VCaP (cell line): ENCODE results near the gene TANGO6.
A peak's percentile ranks its signal among the peaks of the same experiment; 100 is the strongest.

Experiments used
- H3K27ac ChIP-seq: fragments of 450-650 bp; 2 replicates; pipeline ENCODE4 v1.5.1; 2017
- TF ChIP-seq, protein P1 (sequence below): fragments of 450-650 bp; conservative IDR thresholded peaks from 2 replicates; pipeline ENCODE4 v1.5.1; 2017; ENCODE audit warnings: mild to moderate bottlenecking, moderate library complexity

The TANGO6 gene

DNA sequence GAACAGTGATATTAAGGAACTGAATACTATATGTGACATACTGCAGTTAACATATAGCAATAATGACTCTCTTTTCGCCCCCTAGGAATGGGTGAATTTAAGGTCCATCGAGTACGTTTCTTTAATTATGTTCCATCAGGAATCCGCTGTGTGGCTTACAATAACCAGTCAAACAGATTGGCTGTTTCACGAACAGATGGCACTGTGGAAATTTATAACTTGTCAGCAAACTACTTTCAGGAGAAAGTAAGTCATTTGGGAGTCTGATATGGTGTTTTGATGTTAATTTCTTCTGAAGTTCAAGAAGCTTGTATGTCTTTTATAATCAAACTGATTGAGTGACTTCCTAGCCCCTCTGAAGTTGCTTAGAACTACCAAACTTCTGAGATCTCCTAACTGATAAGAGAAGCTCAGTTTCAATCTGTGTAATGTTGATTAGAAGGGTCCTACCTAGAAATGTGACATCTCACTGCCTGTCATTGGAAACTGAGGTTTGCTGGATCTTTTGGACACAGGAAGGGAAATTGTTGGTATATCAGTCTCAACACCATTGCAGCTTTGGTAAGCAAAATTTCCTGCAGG is 290.1 kb downstream of the TANGO6 start:
- TF ChIP-seq, protein P1, sequence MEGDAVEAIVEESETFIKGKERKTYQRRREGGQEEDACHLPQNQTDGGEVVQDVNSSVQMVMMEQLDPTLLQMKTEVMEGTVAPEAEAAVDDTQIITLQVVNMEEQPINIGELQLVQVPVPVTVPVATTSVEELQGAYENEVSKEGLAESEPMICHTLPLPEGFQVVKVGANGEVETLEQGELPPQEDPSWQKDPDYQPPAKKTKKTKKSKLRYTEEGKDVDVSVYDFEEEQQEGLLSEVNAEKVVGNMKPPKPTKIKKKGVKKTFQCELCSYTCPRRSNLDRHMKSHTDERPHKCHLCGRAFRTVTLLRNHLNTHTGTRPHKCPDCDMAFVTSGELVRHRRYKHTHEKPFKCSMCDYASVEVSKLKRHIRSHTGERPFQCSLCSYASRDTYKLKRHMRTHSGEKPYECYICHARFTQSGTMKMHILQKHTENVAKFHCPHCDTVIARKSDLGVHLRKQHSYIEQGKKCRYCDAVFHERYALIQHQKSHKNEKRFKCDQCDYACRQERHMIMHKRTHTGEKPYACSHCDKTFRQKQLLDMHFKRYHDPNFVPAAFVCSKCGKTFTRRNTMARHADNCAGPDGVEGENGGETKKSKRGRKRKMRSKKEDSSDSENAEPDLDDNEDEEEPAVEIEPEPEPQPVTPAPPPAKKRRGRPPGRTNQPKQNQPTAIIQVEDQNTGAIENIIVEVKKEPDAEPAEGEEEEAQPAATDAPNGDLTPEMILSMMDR = no peak
- H3K27ac ChIP-seq = peak overlapping the region; percentile 86; the same call in 1 of the 2 replicates
